ENCODE results near the gene TTC4.
"Not testable (repeated sequence)": the region's sequence is repeated elsewhere in the genome, so short reads cannot be mapped to it uniquely, and the experiment has no call there.

TTC4 gene

DNA sequence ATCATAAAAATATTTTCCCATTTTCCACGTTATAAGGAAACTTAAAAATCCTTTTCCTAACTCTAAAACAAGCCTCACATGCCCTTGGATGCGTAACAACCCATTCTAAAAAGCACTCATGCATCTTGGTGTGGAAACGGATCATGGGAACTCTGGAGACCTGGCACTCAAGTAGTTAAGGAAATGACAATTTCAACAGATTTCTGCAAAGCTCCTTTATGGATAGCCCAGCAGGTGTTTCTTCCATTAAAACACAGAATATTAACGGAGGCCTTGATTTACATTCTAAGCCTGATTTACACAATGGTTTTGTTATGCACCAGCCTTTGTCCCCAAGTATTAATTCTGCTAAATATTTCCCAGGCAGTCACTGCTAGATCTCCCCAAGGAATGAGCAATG, 35.8 kb downstream of the TTC4 start:
- DNase-seq, result no peak

DNA sequence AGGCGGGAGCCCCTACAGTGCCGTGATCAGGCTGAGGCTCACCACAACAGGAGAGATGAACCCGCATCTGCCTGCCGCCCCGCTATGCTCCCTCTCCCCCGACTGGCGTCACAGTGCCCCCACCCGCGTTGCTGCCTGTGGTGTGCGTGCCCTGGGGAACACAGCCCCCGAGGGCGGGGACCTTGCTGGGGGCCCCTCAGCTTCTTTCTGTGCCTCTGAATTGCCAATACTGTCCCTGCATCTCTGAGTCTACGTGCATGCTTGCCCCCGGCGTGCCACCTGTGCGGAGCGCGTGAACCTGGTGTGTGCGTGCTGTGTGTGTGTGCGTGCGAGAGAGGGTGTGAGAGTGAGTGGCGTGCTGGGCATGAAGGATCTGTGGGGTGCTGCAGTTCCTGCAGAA, 38.4 kb downstream of the TTC4 start:
- no peak for DNase-seq

DNA sequence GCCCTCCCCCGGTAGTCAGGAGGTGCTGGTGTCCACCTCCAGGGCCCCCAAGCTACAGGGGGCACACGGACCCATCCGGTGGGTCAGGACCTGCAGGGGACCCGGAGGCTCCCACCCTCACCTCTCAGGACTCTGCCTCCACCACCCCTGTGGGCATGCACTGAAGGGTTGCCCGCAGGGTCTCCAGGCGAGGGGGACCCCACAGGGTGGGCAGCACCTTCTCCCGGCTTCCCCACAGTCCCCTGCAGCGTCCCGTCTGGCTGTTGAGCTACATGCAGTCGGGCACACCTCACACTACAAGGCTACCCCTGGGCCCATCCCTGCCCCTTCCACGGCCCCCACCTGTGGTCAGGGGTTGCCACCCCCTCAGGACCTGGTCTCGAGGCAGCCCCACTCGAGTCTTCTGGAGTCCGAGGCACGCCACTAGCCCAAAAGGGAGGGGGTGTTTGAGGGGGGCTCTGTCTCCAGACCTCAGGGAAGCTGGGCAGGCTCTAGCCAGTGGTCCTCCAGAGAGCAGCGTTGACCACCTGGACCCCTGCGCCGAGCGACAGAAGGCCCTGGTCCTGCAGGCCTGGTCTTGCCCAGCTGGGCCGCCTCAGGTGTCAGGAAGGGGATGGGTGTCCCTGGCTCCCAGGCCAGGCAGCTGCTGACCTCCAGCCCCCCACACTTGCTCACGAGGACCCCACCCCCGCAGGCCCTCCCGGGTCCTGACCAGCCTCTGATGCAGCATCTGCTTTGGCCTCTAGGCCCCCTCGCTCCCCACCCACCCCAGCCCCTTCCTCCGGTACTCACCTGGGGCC, 39.0 kb downstream of the TTC4 start:
- DNase-seq, result no peak

DNA sequence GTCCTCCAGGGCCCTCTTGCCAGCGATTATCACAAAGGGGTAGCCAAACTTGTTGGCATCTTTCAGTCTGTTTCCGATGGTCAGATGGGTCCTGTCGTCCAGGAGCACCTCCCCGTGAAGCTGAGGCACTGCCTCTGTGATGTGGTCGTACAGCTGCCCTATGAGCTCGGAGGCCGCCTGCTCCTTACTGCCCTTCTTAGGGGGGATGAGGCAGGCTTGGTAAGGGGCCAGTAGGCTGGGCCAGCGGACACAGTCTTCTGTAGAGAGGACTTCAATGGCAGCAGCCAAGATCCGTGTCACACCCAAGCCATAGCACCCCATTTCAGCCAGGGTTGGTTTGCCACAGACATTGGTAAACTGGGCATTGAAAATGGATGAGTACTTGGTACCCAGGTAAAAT, 42.2 kb downstream of the TTC4 start:
- no peak for DNase-seq

DNA sequence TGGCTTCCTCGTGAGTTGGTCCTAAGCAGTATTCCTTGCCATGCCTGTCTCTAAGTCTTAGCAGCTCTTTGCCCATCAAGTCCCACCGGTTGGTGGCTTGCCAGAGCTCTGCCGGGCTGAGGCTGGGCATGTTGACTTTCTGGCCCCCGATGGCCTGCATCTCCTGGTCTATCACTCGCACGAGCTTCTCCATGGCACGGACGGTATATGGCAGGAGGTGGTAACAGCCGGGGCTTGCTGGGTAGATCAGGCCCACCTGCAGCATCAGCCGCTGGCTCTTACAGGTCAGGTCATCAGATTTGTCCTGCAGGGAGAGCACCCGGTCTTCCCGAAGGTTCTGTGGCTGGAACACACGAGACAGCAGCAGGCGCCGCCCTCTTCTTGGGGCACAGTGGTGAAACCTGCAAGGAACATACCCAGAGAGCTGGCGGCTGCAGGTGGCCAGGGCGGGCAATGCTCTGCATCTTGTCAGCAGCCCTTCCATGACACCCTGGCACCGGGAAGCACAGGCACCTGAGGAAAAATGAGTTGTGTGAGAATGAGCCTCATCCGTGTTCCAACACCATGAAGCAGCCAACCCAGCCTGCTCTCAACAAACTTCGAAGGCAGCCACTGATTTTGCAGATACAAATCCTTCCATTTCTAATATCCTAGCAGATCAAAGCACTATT, 43.2 kb downstream of the TTC4 start:
- no peak for DNase-seq

DNA sequence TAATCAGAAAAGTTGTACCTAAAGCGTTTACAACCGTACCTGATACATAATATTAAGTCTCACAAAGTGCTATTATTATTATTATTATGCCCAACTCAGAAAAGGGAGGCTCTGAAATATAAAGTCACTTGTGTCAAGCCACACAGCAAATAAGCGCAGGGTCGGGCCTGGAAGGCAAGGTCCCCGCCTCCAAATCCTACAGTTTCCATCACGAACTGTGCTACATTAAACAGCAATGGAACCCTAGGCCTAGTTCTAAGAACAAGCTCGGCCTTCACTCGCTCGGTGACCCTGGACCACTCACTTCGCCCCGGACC, 48.1 kb downstream of the TTC4 start:
- DNase-seq, result peak; percentile 17

DNA sequence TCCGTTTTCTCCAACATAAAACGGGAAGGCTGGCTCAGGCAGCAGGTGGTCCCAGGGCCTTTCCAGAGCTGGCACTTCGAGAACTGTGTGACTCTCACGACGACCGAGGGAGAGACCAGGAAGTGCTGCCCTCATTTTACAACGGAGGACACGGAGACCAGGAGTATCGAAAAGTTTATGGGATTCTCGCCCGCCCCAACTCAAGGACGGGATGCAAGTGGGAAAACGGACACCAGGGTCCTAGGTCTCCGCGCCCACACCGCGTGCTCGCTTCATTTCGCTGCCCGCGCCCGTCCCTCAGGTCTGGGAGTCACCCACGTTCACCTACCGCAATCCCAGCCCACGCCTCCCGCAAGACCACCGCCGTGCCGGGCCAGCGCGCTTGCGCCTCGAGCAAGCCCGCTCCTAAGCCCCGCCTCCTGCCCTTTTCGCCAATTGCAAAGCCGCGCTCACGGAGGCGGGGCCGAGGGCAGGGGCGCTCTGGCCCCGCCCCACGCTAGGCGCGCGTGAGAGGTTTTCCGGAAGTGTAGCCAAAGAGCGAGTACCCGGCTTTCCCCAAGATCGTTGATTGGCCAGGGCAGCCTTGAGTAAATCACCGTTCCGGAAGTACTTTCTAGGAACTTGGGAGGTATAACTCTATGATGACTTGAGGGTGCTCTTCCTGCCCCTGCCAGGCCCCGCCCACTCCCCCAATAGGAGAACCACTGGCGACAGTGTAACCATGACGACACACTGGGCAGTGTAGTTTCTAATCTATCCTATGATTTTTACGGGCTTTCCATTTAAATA, 48.7 kb downstream of the TTC4 start, which contains the start of gene PARS2:
TSS of gene PARS2 (minus strand) at position 391 of the 789 bp plus-strand sequence. CDS start 5,362 bp downstream, outside the sequence.
- peak; percentile 98 for DNase-seq

DNA sequence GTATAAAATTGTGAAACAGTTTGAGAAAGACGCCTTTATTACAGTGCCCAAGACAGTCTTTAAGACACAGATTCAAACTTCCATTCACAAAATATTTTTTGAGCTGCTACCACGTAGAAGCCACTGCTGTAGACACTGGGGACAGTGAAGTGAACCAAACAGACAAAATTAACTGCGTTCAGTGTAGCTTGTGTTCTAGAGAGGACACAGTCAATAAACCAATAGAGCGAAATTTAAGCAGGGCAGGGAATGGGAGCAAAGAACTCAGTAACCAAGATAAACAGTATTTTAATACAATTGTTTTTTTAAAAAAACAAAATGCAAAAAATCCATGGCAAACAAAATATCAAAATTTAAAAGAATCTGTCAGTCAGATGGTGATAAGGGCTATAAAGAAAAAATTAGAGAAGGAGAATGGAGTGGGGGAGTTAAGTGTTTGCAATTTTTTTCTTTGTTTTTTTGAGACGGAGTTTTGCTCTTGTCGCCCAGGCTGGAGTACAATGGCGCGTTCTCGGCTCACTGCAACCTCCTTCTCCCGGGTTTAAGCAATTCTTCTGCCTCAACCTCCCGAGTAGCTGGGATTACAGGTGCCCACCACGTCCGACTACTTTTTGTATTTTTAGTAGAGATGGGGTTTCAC, 49.4 kb downstream of the TTC4 start:
- no peak for DNase-seq

DNA sequence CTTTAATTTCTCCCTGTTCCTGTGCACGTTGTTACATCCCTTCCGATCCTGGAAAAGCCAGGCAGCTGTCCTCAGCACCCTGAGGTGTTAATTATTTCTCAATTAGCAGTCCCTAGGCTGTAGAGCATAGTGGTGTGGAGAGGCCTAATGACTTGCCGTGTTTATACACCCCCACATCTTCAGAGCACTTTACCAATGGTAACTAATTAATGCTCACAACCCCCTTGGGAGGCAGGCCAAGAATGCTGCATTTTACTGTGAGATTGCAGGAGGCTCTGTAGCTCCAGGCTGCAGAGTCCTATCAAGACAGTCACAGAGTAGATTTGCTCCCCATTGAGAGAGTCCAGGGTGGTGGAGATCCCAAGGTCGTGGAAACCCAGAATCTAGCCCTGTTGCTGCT, 51.1 kb downstream of the TTC4 start:
- DNase-seq, result no peak

DNA sequence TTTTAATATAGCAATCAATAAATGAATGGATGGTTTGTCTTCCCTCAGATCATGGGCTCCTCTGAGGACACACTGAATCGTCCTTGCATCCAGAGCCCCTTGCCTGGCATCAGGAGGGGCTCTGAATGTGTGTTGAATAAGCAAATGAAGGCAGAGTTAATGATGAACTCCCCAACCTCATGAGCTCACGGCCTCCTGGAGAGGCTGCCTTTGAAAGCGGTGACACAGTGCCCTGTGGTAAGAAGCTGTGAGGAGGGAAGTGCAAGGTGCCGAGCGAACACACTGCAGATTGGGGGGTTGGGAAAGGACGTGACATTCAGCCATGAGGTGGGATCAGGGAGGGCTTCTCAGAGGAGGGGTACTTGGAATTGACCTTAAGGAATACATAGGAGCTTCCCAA, 51.9 kb downstream of the TTC4 start:
- DNase-seq, result no peak

DNA sequence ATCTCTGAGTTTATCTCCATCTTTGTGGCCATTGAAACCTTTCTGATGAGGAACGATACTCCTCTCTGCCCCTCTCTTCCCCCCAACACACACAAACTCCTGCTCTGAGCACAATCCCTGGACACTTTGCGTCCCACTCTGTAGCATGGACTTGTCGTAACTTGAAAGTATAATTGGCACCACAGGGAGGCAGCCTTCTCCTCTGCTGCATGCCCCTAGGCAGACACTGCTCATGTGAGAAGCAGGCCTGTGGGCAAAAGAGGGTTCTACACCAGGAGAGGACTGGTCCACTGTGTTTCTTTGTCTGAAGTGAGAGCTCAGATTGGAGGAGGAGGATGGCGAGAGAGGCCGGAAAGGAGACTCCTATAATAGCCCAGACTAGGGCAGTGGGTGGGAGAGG, 52.4 kb downstream of the TTC4 start:
- peak; percentile 17 for DNase-seq

DNA sequence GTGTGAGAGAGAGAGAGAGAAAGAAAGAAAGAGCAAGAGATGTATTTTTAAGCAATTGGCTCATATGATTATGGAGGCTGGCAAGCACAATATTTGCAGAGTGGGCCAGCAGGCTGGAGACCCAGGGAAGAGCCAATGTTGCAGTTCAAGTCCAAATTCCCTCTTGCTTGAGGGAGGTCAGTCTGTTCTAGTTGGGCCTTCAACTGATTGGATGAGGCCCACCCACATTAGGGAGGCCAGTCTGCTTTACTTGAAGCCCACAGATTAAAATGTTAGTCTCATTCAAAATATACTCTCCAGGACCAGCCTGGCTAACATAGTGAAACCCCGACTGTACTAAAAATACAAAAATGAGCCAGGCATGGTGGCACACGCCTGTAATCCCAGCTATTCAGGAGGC, 57.3 kb downstream of the TTC4 start:
- DNase-seq, result no peak

DNA sequence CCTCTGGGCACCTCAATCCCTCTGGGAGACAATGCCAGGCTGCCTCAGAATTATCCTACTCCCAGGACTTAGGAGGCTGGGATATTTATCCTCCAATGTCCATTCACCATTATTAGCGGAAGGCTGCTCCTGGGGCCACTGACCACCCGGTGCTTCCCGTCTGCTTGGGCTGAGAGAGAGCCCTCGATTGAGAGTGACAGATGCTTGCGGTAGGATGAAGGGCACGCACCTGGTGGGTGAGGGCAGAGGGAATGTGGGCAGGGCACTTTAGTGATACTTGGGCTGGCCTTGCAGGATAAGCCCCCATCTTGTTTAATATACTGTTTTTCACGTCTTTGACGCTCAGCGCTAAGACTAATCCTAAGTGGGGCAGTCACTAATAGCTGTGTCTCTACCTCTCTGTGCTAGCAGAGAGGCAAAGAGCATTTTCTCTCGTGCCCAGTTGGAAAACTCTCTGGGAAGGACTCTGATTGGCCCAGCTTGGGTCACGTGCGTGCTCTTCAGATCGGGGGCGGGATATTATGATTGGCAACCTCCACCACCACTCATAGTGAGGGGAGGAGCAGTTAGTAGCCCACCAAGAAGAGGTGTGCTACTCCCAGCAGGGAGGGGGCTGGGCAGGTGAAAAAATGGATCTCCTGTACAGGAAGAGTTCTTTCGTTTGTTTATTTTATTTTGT, 59.3 kb downstream of the TTC4 start:
- peak; percentile 19 for DNase-seq

DNA sequence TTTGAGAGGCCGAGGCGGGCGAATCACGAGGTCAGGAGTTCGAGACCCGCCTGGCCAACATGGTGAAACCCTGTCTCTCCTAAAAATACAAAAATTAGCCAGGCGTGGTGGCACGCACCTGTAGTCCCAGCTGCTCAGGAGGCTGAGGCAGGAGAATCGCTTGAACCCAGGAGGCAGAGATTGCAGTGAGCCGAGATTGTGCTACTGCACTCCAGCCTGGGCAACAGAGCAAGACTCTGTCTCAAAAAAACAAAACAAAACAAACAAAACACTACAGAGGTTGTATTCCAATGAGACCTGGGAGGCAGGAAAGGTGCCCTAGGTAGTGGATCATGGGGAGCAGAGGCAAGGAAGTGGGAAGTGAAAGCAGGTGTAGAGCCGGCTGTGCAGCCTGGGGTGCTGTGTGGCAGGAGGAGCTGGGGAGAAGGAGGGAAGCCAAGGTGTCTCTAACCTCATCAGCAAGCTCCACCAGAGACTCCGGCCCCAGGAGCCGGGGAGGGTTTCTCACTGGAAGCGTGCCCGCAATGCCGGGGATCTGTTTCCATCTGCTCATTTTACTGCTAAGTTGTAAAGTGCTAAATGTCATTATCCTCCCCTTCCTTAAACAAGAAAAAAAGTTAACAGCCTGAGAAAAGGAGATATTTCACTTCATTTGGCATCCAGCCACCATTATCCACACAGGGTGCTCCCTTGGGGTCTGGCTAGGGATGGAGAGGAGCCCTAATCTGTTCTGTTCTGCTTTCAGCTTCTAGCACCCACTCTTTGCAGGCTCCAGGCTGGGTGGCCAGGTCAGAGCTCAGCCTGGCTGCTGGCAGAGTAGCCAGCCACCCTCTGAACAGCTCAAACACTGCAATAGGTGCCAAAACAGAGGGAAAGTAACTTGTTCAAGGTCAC, 60.4 kb downstream of the TTC4 start:
- DNase-seq, result not testable (repeated sequence)

DNA sequence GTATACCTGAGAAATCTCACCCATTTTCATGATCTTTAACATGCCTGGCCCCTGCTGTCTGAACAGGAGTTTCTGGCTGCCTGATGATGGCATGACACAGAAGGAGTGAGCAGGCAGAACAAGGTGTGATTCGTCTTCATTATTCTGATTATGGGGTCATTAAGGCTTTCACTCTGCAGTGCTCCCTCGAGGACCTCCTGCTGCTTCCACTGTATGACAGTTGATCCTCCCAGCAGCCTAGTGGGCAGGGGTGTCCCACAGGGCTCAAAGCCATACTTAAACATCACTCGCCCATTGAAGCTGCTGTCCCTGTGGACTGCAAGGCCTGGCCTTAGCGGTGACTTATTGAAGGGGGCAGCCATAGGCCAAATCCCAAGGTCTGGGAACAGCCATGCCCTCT, 61.4 kb downstream of the TTC4 start:
- no peak for DNase-seq

DNA sequence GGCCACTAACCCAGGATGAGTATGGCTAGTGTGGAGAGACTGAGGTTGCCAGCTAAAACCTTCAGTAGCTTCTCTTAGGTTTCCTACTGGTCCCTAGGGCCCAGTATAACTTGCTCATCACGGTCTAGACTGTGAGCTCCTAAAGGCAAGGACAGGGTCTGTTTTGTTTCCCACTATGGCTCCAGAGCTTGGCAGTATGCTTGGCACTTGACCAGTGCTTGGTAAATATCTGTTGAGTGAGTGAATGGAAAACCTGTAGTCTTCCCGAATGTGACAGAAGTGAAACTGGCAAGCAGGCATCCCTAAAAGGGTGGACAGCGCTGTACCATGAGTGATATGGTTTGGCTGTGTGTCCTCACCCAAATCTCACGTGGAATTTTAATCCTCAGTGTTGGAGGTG, 61.8 kb downstream of the TTC4 start:
- DNase-seq, result no peak

DNA sequence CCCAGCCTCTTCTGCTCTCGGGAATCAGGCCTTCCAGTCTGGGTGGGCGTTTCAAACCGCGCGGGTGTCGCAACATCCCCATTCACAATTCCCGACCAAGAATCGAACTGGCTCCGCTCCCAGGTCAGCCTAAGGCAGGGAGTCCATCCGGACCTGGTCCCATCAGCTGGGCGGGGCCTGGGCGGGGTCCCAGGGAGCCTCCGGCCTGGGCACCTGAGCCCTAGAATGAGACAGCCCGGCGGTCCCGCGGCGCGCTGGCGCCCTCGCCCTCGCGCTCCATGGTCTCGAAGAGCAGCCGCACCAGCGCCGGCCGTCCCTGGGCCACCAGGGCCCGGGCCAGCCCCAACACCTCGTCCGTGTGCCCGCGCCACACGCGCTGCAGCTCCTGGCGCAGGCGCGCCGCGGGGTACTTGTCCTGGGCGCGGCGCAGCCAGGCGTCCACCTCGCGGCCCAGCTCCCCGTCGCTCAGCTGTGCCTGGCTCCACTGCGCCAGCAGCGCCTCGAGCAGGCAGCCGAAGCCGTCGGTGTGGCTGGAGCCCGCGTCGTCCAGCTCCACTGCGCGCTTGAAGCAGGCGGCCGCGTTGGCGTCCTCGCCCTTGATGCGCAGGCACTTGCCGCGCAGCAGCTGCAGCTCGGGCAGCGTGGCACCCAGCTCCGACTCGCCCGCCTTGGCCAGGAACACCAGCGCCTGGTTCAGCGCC, 65.5 kb downstream of the TTC4 start:
- DNase-seq, result no peak

DNA sequence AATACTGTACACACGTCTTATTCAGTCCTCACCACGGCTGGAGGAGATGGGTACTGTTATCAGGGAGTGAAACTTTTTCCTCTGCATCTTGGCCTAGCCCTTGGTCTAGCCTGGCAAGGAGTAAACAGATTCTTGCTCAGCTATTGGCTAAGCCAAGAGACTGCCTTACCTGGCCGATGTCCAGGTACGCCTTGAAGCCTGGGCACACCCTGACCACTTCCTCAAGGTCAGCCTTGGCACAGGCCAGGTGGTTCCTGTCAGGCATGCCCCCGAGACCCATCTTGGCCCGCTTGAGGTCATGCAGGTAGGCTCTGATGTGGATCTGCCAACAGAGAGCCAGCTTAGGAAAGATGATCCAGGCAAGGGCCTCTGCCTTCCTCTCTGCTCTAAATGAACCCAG, 66.5 kb downstream of the TTC4 start:
- DNase-seq, result no peak

DNA sequence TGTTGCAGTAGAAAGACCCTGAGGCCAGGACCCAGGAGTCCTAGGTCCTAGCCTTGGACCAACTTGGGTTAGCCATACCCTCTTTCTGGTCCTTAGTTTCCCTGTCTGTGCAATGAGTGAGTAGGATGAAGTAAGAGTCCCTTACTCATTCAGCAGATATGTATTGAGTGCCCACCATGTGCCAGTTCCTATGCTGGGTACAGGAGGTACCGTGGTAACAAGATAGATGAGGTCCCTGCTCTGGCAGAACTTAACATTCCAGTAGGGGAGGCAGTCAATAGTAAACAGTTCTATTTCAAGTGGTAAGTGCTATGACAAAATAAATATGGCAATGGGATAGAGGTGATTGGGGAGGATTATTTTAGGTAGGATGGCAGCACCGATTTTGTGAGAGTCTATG, 66.9 kb downstream of the TTC4 start:
- DNase-seq, result no peak

DNA sequence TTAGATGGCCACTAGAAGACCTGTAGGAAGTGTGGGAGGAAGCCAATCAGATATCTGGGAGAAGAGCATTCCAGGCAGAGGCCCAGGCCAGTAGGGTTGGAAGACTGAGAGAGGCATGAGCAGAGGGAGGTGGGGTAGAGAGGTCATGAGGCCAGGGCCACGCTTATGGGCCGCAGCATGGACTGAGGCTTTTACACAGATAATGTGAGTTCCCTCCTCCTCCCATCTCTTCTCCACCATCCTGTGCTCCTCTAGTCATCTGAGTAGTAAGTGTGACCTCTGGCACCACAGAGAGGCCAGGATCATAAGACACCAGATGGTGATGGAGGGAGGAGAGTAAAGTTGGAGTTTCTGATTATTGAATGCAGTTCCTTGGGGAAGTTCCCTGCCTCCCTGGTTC, 68.4 kb downstream of the TTC4 start:
- no peak for DNase-seq

DNA sequence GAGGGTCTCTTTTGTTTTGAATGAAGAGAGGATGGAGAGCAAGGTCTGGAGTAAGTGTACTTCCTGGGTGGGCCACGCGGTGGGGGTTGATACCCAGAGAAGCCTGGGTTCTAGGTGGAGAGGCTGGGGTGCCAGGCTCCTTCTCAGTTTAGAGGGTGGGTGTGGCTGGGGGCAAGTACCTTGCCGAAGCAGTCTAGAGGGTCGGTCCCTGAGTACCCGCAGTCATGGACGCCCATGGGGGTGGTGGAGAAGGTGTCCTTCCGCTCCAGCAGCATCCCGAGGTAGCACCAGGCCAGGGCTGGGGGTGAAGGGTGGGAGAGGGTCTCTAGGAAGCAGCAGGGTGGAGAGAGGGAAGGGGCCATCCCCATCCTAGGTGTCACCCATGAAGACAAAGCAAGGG, 71.1 kb downstream of the TTC4 start:
- no peak for DNase-seq

Measured in activated CD4-positive, alpha-beta T cell treated with anti-CD3 and anti-CD28 coated beads, Interleukin-2, Interleukin-6, amounts not matched to agents 100 ng/mL and 50 ng/mL, durations not matched to agents 16 hours and 8 hours (primary cell).